ENCODE results near the gene VWA5B1.

- no peak for TF ChIP-seq CTCF (conservative IDR thresholded peaks at IDR 0.05)
- no peak for TF ChIP-seq ZFX (IDR thresholded peaks at IDR 0.05)
Measured at GRCh38 chr1:20325844-20326420, 35.3 kb downstream of the VWA5B1 start.
